GM18502 (cell line): ENCODE data around the gene MORF4L2.
"Not testable (repeated sequence)": the region's sequence is repeated elsewhere in the genome, so short reads cannot be mapped to it uniquely, and the experiment has no call there.

Experiments
- ATAC-seq: cut with Tn5 transposase; IDR thresholded peaks from one replicate; pipeline ENCODE4 v1.9.1; 2021; ENCODE audit warnings: mild to moderate bottlenecking; ENCODE audit not compliant: unreplicated experiment, poor library complexity

The MORF4L2 gene

GRCh38 chrX:103638479-103639346 is 47.8 kb downstream of the MORF4L2 start:
- ATAC-seq: not testable (repeated sequence)

GRCh38 chrX:103637604-103638338 is 48.7 kb downstream of the MORF4L2 start:
- no peak for ATAC-seq

GRCh38 chrX:103635436-103635835 is 51.1 kb downstream of the MORF4L2 start:
- no peak for ATAC-seq

- ATAC-seq: no peak
These were observed 55.4 kb downstream of the MORF4L2 start for GRCh38 chrX:103631145-103631544.

GRCh38 chrX:103630171-103630511 is 56.4 kb downstream of the MORF4L2 start:
- peak; percentile 3 for ATAC-seq

GRCh38 chrX:103629318-103630170 is 57.0 kb downstream of the MORF4L2 start:
- ATAC-seq: peak; percentile 47

GRCh38 chrX:103628386-103629317 is 57.8 kb downstream of the MORF4L2 start, which contains the start of gene TCEAL1:
Gene TCEAL1 (plus strand): TSS chrX:103628975. CDS start chrX:103629917, 942 bp downstream.
- ATAC-seq: peak; percentile 68

- no peak for ATAC-seq
These were observed 59.6 kb downstream of the MORF4L2 start for GRCh38 chrX:103626855-103627254.
